Neutrophil (primary cell): ENCODE measurements around the gene EPN2.

Experiments used
- H3K27ac ChIP-seq: fragments of 200-600 bp; sonication (generic); 2 replicates; pipeline ENCODE4 v1.5.1; 2016; ENCODE audit warnings: mild to moderate bottlenecking, moderate library complexity
- H3K27me3 ChIP-seq: fragments of 200-600 bp; sonication (generic); 2 replicates; pipeline ENCODE4 v1.6.0; 2016; ENCODE audit warnings: mild to moderate bottlenecking
- H3K36me3 ChIP-seq: fragments of 200-600 bp; sonication (generic); 2 replicates; pipeline ENCODE4 v1.5.1; 2017
- H3K4me1 ChIP-seq, 2 experiments: fragments of 200-600 bp in 1 of 2; sonication (generic) in 1 of 2; 1 replicate in 1 of 2; 2 replicates in 1 of 2; pipeline versions ENCODE4 v1.5.1 to v1.6.1; 2013 to 2016; ENCODE audit warnings: low read depth in 1 of 2, low read length in 1 of 2, mild to moderate bottlenecking in 1 of 2, moderate library complexity in 1 of 2; ENCODE audit not compliant: control insufficient read depth in 1 of 2, insufficient read depth in 1 of 2
- H3K4me3 ChIP-seq, 2 experiments: fragments of 200-600 bp in 1 of 2; sonication (generic) in 1 of 2; 1 replicate in 1 of 2; 2 replicates in 1 of 2; pipeline ENCODE4 v1.5.1; 2013 to 2016; ENCODE audit warnings: low read depth in 1 of 2, low read length in 1 of 2, mild to moderate bottlenecking in 1 of 2, moderate library complexity in 1 of 2
- H3K9me3 ChIP-seq: fragments of 200-600 bp; sonication (generic); 2 replicates; pipeline ENCODE4 v1.5.1; 2016
- CTCF ChIP-seq: fragments of 200-600 bp; sonication (generic); IDR thresholded peaks from 2 replicates; pipeline ENCODE4 v1.5.1; 2016; ENCODE audit warnings: antibody characterized with exemption

EPN2 gene

GRCh38 chr17:19380481-19381301, 143.5 kb downstream of the EPN2 start:
- H3K4me3 ChIP-seq = no peak overlapping the region
- peaks cover 22 to 24% of the 10 kb centered on the region in 2 experiments for H3K4me1 ChIP-seq
- H3K27ac ChIP-seq = no peak overlapping the region
- H3K36me3 ChIP-seq = peaks cover 62% of the 10 kb centered on the region
- TF ChIP-seq CTCF = no peak
- H3K27me3 ChIP-seq = no peaks in the 10 kb centered on the region
- H3K9me3 ChIP-seq = no peaks in the 10 kb centered on the region

GRCh38 chr17:19381361-19381740, 144.2 kb downstream of the EPN2 start:
- Histone ChIP-seq H3K27ac (no peak overlapping the region), H3K4me1 (peaks cover 28 to 31% of the 10 kb centered on the region in 2 experiments), H3K27me3 (no peaks in the 10 kb centered on the region), H3K4me3 (no peak overlapping the region), H3K9me3 (no peaks in the 10 kb centered on the region), H3K36me3 (peaks cover 62% of the 10 kb centered on the region)
- TF ChIP-seq CTCF = no peak

GRCh38 chr17:19381741-19382444, 144.7 kb downstream of the EPN2 start:
- Histone ChIP-seq H3K4me1 (peaks cover 30 to 34% of the 10 kb centered on the region in 2 experiments), H3K27ac (no peak overlapping the region), H3K27me3 (no peaks in the 10 kb centered on the region), H3K4me3 (no peak overlapping the region), H3K36me3 (peaks cover 62% of the 10 kb centered on the region), H3K9me3 (no peaks in the 10 kb centered on the region)
- TF ChIP-seq CTCF = no peak

GRCh38 chr17:19382531-19383444, 145.6 kb downstream of the EPN2 start:
- no peak overlapping the region for H3K4me3 ChIP-seq
- peaks cover 62% of the 10 kb centered on the region for H3K36me3 ChIP-seq
- H3K27ac ChIP-seq = no peak overlapping the region

More at GRCh38 chr17:19382531-19383444, 145.6 kb downstream of the EPN2 start:
- TF ChIP-seq CTCF = no peak
- Histone ChIP-seq H3K27me3 (no peaks in the 10 kb centered on the region), H3K4me1 (peaks cover 24 to 33% of the 10 kb centered on the region in 2 experiments), H3K9me3 (no peaks in the 10 kb centered on the region)
